Dendritic cell treated with granulocyte-macrophage colony-stimulating factor and Interleukin-4, amounts not matched to agents 40 ng/mL and 50 ng/mL, for 4 days (primary cell): Measurements from ENCODE around the gene ABCC1.

Experiments used
- H3K27ac Mint-ChIP-seq: one replicate; pipeline ENCODE4 v1.8.0; 2022; ENCODE audit warnings: mild to moderate bottlenecking, mixed read lengths
- H3K27me3 Mint-ChIP-seq: one replicate; pipeline ENCODE4 v1.8.0; 2022; ENCODE audit warnings: mild to moderate bottlenecking, mixed read lengths
- H3K36me3 Mint-ChIP-seq: one replicate; pipeline ENCODE4 v1.8.0; 2022; ENCODE audit warnings: low read depth, mixed read lengths
- H3K4me1 Mint-ChIP-seq: one replicate; pipeline ENCODE4 v1.8.0; 2022; ENCODE audit warnings: low read depth, mixed read lengths
- H3K4me3 Mint-ChIP-seq: one replicate; pipeline ENCODE4 v1.8.0; 2022; ENCODE audit warnings: mild to moderate bottlenecking, moderate library complexity, mixed read lengths
- H3K9me3 Mint-ChIP-seq: one replicate; pipeline ENCODE4 v1.8.0; 2022; ENCODE audit warnings: mixed read lengths
- intact Hi-C: fragments of 100-400 bp; cut with micrococcal nuclease; formaldehyde crosslinking; loops from one replicate; pipeline ENCODE4 v1.15.0; 2022

ABCC1 gene

DNA sequence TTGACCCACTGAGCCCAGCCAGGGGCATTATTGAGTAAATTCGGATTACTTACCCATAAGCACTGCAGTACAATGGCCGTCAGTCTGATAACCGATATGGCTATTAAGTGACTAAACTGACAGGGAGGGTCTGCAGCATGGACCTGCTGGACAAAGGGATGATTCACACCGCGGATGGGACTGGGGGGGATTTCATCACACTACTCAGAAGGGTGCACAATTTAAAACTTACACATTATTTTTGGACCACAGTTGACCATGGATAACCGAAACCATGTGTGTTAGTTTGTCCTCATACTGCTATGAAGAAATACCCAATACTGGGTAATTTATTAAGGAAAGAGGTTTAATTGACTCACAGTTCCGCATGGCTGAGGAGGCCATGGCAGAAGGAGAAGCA lies 167.4 kb downstream of the ABCC1 start:
- H3K27ac Mint-ChIP-seq: no peak overlapping the region
- H3K4me1 Mint-ChIP-seq: no peaks in the 10 kb centered on the region
- peaks cover 100% of the 10 kb centered on the region for H3K36me3 Mint-ChIP-seq
- intact Hi-C loops: no loop called here
- H3K9me3 Mint-ChIP-seq: peaks cover 8% of the 10 kb centered on the region
- H3K4me3 Mint-ChIP-seq: no peak overlapping the region
- no peaks in the 10 kb centered on the region for H3K27me3 Mint-ChIP-seq

DNA sequence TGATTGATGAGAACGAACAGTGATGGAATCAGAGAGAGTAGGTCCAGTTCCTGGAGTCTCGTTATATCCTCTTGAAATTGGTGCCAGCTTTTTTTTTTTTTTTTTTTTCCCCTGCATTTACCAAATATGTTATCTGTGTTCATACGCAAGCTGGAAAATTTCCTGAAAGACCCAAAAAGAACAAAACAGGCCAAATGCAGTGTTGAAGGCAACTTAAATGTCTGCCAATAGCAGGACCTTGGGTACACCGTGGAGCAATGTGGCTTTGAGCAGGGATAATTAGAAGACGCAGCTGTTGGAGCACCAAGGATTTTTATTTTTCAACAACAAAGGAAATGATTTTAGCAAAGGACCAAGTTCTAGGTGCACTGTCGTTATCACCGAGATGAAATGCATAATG lies 168.9 kb downstream of the ABCC1 start:
- Mint-ChIP-seq H3K4me3 (no peak overlapping the region), H3K9me3 (peaks cover 8% of the 10 kb centered on the region), H3K4me1 (no peaks in the 10 kb centered on the region), H3K27me3 (no peaks in the 10 kb centered on the region), H3K27ac (no peak overlapping the region), H3K36me3 (peaks cover 100% of the 10 kb centered on the region)
- intact Hi-C loops: no loop called here

DNA sequence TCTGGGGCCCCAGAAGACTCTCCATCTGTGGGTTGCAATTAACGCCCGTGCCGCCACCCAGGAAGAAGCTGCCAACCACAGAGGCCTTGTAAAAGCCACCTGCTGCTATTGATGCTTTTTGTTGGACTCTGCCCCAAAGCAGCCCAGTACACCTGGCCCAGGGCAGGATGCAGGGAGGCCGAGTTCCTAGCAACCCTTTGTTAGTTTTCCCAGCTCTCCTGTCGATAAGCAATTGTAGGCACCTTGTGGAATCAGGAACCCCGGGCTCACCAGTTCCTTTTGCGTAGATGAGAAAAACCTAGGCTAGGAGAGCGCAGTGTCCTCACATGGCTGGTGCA lies 170.6 kb downstream of the ABCC1 start:
- intact Hi-C loops: loop anchor here (5.0 to 10.0 kb wide), 2 partner anchors 33 to 55 kb away; no protein-coding TSS in a partner anchor
- Mint-ChIP-seq H3K27me3 (no peaks in the 10 kb centered on the region), H3K4me1 (no peaks in the 10 kb centered on the region), H3K4me3 (no peak overlapping the region), H3K9me3 (peaks cover 22% of the 10 kb centered on the region), H3K36me3 (peaks cover 100% of the 10 kb centered on the region), H3K27ac (no peak overlapping the region)

DNA sequence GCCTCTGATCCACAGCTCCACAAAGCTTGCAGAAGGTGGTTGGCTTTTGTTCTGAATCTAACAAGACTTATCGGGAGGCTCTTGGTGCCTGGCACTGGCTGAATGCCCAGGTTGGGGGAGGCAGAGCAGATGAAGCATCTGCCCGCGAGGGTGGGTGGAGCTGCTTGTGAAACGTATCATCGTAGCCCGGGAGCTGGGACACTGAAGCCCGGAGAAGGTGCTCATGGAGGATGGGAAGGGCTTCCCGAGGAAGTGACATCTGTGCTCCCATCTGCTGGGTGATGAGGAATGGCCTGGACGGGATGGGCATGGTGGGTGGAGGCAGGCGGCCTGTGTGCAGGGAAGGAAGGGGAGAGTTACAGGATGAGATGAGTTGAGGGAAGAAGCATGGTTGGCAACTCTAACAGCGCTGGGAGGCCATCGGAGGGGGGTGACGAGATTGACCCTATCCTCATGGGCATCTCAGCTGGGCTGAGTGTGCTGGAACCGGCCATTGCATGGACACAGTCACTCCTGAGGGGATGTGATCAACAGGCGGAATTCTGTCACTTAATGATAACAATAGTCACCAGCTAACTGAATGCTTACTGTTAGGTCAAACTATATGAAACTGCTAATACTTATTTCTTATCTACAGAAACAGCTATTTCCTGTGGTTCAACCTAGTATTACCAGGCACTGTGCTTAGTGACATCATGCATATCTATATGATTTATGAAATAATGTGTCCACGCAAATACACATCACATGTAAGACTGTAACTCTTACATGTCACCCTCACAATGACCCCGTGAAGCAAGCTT lies 171.2 kb downstream of the ABCC1 start:
- Mint-ChIP-seq H3K4me3 (no peak overlapping the region), H3K27ac (no peak overlapping the region), H3K9me3 (peaks cover 25% of the 10 kb centered on the region), H3K27me3 (no peaks in the 10 kb centered on the region), H3K4me1 (no peaks in the 10 kb centered on the region), H3K36me3 (peaks cover 100% of the 10 kb centered on the region)
- intact Hi-C loops: loop anchor here (5.0 to 10.0 kb wide), 2 partner anchors 33 to 56 kb away; no protein-coding TSS in a partner anchor

DNA sequence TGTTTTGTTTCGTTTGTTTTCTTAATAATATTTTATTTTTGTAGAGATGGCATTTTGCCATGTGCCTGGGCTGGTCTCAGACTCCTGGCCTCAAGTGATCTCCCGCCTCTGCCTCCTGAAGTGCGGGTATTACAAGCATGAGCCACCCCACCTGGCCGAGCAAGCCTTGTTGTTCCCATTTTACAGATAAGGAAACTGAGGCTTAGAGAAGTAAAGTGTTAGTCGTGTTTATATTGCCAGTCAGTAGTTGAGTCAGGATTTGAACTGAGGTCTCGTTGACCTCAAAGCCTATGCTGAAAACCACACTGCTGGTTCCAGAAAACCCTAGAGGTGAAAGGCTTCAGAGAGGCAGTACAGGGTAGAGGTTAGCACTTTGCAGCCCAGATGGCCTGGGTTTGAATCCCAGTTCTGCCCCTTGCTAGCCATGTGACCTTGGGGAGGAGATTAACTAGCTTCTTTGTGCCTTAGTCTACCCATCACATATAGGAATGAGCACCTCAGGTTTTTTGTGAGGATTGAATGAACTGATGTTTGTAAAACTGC lies 171.8 kb downstream of the ABCC1 start:
- Mint-ChIP-seq H3K36me3 (peaks cover 100% of the 10 kb centered on the region), H3K9me3 (peaks cover 25% of the 10 kb centered on the region), H3K27ac (no peak overlapping the region), H3K4me3 (no peak overlapping the region), H3K4me1 (no peaks in the 10 kb centered on the region), H3K27me3 (no peaks in the 10 kb centered on the region)
- intact Hi-C loops: loop anchor here (5.0 to 10.0 kb wide), 2 partner anchors 34 to 56 kb away; no protein-coding TSS in a partner anchor

DNA sequence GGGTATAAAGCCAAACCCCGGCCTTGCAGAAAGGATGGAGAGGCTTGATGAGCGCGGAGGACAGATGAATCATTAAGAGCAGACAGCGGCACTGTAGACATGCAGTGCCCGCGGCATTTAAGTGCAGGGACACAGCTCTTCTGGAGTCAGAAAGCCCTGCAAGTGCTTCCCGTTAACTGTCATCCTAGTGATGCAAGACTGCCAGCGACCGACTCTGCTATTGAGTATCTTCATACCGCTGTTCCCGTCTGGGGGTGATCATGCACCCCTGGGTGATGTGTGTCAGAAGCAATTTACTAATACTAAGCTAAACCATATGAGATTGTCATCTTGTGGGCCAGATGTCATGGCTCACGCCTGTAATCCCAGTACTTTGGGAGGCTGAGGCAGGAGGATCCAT lies 172.8 kb downstream of the ABCC1 start:
- peaks cover 96% of the 10 kb centered on the region for H3K36me3 Mint-ChIP-seq
- no peak overlapping the region for H3K4me3 Mint-ChIP-seq
- no peak overlapping the region for H3K27ac Mint-ChIP-seq
- no peaks in the 10 kb centered on the region for H3K27me3 Mint-ChIP-seq
- intact Hi-C loops: loop anchor here (5.0 to 10.0 kb wide), 2 partner anchors 35 to 57 kb away; no protein-coding TSS in a partner anchor
- H3K4me1 Mint-ChIP-seq: no peaks in the 10 kb centered on the region
- H3K9me3 Mint-ChIP-seq: peaks cover 25% of the 10 kb centered on the region

DNA sequence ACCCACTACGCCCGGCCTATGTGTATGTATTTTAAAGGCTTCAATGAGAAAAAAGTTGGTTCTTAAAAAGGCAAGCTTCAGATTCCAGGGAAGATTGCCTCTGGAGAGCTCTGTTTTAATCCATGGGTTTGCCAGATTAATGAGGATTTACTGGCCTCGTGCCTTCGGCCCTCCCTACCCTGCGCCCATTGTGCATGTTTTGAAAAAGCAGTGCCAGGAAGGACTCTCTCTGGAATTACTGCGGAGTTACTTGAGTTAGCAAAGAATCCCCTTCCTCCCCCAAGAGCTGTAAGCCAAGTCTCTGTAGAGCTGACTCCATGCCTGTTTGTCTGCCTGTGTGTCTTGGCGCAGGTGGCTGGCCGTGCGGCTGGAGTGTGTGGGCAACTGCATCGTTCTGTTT lies 175.0 kb downstream of the ABCC1 start:
- H3K27ac Mint-ChIP-seq: no peak overlapping the region
- intact Hi-C loops: loop anchor here (5.0 to 10.0 kb wide), 2 partner anchors 37 to 60 kb away; no protein-coding TSS in a partner anchor

DNA sequence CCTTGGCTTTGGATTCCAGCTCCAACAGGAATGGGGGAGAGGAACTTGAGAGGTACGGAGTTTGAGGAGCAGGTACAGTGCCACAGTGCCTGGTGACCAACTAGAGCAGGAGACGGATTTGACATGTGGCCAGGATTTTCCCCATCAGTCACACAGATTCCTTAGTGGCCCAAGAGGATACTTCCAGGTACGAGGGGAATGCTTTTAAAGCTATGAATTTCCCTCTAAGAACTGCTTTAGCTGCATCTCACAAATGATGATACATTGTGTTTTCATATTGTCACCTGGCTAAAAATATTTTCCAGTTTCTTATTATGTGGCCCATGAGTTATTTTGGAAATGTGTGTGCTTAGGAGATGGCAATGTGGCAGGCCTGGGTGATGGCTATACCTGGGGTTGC lies 175.6 kb downstream of the ABCC1 start:
- no peak overlapping the region for H3K27ac Mint-ChIP-seq
- intact Hi-C loops: loop anchor here (5.0 to 10.0 kb wide), 3 partner anchors 38 to 248 kb away; no protein-coding TSS in a partner anchor
- peaks cover 16% of the 10 kb centered on the region for H3K9me3 Mint-ChIP-seq
- no peaks in the 10 kb centered on the region for H3K4me1 Mint-ChIP-seq
- H3K36me3 Mint-ChIP-seq: peaks cover 96% of the 10 kb centered on the region
- H3K27me3 Mint-ChIP-seq: no peaks in the 10 kb centered on the region
- H3K4me3 Mint-ChIP-seq: no peak overlapping the region

More for the DNA sequence above, 175.0 kb downstream of the ABCC1 start:
- H3K4me1 Mint-ChIP-seq: no peaks in the 10 kb centered on the region
- peaks cover 16% of the 10 kb centered on the region for H3K9me3 Mint-ChIP-seq
- H3K27me3 Mint-ChIP-seq: no peaks in the 10 kb centered on the region
- no peak overlapping the region for H3K4me3 Mint-ChIP-seq
- peaks cover 96% of the 10 kb centered on the region for H3K36me3 Mint-ChIP-seq

DNA sequence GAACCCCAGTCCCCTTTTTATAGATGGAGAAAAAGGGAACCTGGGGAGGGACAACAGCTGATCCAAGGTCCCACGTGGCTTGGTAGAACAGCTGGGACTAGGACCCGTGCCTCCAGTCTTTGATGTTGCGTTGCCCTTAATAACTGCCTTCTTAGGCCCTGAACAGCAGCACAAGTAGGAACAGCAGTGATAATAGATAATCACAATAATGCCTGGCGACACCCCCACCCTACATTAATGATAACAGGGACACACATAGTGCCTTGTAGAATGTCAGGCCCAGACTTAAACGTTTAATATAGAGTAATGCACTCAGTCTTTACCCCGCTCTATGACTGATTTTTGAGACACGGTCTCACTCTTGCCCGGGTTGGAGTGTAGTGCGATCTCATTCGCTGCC lies 177.5 kb downstream of the ABCC1 start:
- peaks cover 16% of the 10 kb centered on the region for H3K9me3 Mint-ChIP-seq
- no peaks in the 10 kb centered on the region for H3K27me3 Mint-ChIP-seq
- H3K4me3 Mint-ChIP-seq: no peak overlapping the region
- H3K36me3 Mint-ChIP-seq: peaks cover 96% of the 10 kb centered on the region
- no peak overlapping the region for H3K27ac Mint-ChIP-seq
- no peaks in the 10 kb centered on the region for H3K4me1 Mint-ChIP-seq
- intact Hi-C loops: loop anchor here (5.0 to 10.0 kb wide), 2 partner anchors 62 to 250 kb away; no protein-coding TSS in a partner anchor

DNA sequence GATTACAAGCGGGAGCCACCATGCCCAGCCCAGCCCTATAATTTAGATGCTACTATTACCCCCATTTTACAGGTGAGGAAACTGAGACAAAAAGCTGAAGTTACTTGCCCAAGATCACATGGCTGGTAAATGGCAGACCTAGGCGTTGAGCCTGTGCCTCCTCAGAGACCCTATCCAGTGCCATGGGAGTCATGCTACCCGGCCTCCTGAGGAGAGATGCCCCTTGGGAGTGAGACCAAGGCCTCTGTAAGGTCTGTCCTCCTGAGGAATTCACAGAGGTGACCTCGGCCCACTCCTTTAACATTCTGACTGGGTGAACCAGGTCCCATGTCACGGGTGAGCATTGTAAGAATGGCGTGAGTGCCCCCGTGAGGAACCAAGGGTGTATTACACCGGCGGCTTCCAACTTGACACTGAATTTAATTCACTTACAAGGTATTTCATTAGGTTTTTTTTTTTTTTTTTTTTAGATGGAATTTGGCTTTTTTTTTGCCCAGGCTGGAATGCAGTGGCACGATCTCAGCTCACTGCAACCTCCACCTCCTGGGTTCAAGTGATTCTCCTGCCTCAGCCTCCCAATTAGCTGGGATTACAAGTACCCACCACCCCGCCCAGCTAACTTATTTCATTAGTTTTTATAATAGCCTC lies 178.2 kb downstream of the ABCC1 start:
- peaks cover 96% of the 10 kb centered on the region for H3K36me3 Mint-ChIP-seq
- intact Hi-C loops: loop anchor here (5.0 to 10.0 kb wide), 2 partner anchors 63 to 250 kb away; no protein-coding TSS in a partner anchor
- no peak overlapping the region for H3K4me3 Mint-ChIP-seq
- H3K9me3 Mint-ChIP-seq: peaks cover 16% of the 10 kb centered on the region
- no peak overlapping the region for H3K27ac Mint-ChIP-seq
- no peaks in the 10 kb centered on the region for H3K27me3 Mint-ChIP-seq
- no peaks in the 10 kb centered on the region for H3K4me1 Mint-ChIP-seq

DNA sequence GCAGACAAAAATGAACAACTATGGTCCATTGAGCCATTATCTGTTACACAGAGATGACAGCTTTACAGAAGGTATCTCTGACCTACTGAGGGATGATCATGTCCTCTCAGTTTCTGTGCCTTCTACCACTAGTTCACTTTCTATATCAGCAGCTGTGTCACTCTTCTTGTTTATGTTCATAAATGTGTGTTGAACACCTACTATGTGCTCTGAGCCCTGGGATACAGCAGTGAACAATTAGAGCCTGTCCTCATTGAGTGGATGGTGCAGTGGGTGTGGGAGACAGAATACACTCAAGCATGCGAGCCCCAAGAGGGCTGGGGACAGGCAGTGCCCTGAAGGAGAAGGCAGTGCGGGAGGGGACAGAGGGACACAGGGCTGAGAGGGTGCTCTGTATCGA lies 181.8 kb downstream of the ABCC1 start:
- H3K27me3 Mint-ChIP-seq: no peaks in the 10 kb centered on the region
- intact Hi-C loops: no loop called here
- no peaks in the 10 kb centered on the region for H3K4me1 Mint-ChIP-seq
- no peaks in the 10 kb centered on the region for H3K9me3 Mint-ChIP-seq
- no peak overlapping the region for H3K27ac Mint-ChIP-seq
- H3K36me3 Mint-ChIP-seq: peaks cover 96% of the 10 kb centered on the region
- H3K4me3 Mint-ChIP-seq: no peak overlapping the region

DNA sequence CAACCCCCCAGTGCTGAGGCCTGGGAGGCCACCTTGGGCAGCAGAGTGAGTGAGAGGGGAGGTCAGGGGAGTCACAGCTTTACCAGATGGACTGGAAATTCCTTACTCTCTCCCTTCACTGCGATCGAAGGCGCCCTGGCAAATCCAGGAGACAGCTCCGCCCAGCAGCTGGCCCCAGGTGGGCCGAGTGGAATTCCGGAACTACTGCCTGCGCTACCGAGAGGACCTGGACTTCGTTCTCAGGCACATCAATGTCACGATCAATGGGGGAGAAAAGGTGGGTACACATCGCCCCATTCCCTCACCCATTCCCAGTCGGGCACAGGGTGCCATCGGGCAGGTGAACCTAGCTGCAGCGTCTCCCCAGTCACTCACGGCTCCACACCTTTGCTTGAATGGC lies 182.2 kb downstream of the ABCC1 start:
- intact Hi-C loops: no loop called here
- Mint-ChIP-seq H3K36me3 (peaks cover 98% of the 10 kb centered on the region), H3K27ac (no peak overlapping the region), H3K9me3 (no peaks in the 10 kb centered on the region), H3K4me3 (no peak overlapping the region), H3K4me1 (no peaks in the 10 kb centered on the region), H3K27me3 (no peaks in the 10 kb centered on the region)

DNA sequence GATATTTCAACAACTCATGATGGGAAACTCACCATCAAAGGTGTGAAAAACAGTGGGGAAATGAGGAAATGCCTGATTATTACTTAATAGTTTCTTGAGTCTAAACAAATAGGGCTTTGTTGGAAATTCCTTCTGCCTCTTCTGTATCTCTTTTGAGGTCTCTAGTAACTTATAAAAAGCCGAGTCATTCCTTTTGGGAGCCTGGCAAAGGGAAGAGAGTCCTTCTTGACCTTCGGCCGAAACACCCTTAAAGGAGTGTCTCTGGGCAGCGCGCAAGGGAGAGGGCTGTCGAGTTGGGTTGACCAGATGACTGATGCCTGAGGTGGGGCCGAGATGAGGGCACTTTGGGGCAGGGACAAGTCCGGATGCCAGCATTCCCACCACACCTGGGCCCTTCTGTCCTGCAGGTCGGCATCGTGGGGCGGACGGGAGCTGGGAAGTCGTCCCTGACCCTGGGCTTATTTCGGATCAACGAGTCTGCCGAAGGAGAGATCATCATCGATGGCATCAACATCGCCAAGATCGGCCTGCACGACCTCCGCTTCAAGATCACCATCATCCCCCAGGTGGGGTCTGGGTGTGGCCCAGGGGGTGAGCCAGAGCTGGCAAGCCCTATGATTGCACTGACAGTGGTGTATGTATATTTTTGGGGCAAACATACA lies 184.7 kb downstream of the ABCC1 start:
- H3K4me3 Mint-ChIP-seq: no peak overlapping the region
- intact Hi-C loops: no loop called here
- peaks cover 100% of the 10 kb centered on the region for H3K36me3 Mint-ChIP-seq
- H3K4me1 Mint-ChIP-seq: no peaks in the 10 kb centered on the region
- H3K9me3 Mint-ChIP-seq: no peaks in the 10 kb centered on the region
- no peaks in the 10 kb centered on the region for H3K27me3 Mint-ChIP-seq
- H3K27ac Mint-ChIP-seq: no peak overlapping the region

DNA sequence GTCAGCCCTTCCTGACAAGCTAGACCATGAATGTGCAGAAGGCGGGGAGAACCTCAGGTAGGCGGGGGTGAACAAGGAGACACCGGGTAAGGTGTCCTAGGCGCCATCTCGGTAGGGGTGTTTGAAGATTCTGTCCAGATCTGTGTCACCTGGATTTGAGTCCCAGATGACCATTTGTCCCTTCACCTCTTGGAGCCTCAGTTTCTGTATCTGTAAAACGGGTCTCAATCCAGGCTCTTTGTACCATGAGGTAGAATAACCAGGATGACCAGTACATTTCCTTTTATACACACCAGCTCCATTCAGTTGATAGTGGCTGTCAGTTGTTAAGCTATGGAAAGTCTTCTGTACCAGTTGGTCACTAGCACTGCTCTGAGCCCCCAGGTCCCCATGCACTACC lies 187.2 kb downstream of the ABCC1 start:
- no peaks in the 10 kb centered on the region for H3K9me3 Mint-ChIP-seq
- intact Hi-C loops: no loop called here
- H3K36me3 Mint-ChIP-seq: peaks cover 100% of the 10 kb centered on the region
- no peak overlapping the region for H3K27ac Mint-ChIP-seq
- H3K4me1 Mint-ChIP-seq: no peaks in the 10 kb centered on the region
- H3K27me3 Mint-ChIP-seq: no peaks in the 10 kb centered on the region
- H3K4me3 Mint-ChIP-seq: no peak overlapping the region
